Measurements from ENCODE around the gene ZIC1. TPM values are rescaled to one million over a fixed set of nuclear protein-coding genes. Genes with fewer than 3 reads are reported as not detected.

The ZIC1 gene
- total and polyA plus RNA-seq, 2 donors (not counting 1 experiment from before 2014, with no cell fraction given) = not detected

GRCh38 chr3:147391781-147392624 is 17.2 kb upstream of the ZIC1 start:
- Histone ChIP-seq H3K27ac (ENCODE audit: low read length in 2 of 2) (no peak overlapping the region), H3K4me1 (ENCODE audit: control insufficient read depth in 2 of 2, insufficient read depth in 2 of 2, low read length in 2 of 2) (no peaks in the 10 kb centered on the region), H3K9me3 (ENCODE audit: control extremely low read depth in 1 of 3, control insufficient read depth in 2 of 3, insufficient read depth in 1 of 3, low read length in 2 of 3) (peaks cover 0 to 70% (median 3%) of the 10 kb centered on the region in 3 donors), H3K27me3 (replicated peaks in 1 of 4; ENCODE audit: control extremely low read depth in 1 of 4, control insufficient read depth in 3 of 4, insufficient read depth in 4 of 4, low read length in 3 of 4) (peaks cover 0 to 74% (median 40%) of the 10 kb centered on the region in 4 experiments), H2AFZ (ENCODE audit: insufficient read depth, low read depth, low read length, poor library complexity, severe bottlenecking) (no peak overlapping the region), H3K9ac (ENCODE audit: low read length) (no peak overlapping the region), H4K20me1 (ENCODE audit: control insufficient read depth, insufficient read depth, low read length, poor library complexity, severe bottlenecking) (no peaks in the 10 kb centered on the region), H3K4me2 (replicated peaks; ENCODE audit: low read depth, low read length, poor library complexity, severe bottlenecking) (no peak overlapping the region), H3K79me2 (ENCODE audit: control insufficient read depth, insufficient read depth, low read length) (no peaks in the 10 kb centered on the region), H3K4me3 (ENCODE audit: control extremely low read depth in 1 of 5, extremely low read depth in 1 of 5, insufficient read depth in 1 of 5, low read depth in 2 of 5, low read length in 4 of 5) (no peak overlapping the region), H3K36me3 (replicated peaks in 1 of 2; ENCODE audit: control extremely low read depth in 1 of 2, control insufficient read depth in 1 of 2, extremely low read depth in 1 of 2, insufficient read depth in 2 of 2, low read length in 1 of 2) (no peaks in the 10 kb centered on the region)
- intact Hi-C loops (cut with micrococcal nuclease) = no loop called here
- no peak for TF ChIP-seq EZH2 (IDR thresholded peaks at IDR 0.05; ENCODE audit: borderline replicate concordance, insufficient read depth, low read depth, low read length, poor library complexity, severe bottlenecking)
- TF ChIP-seq, protein P1, sequence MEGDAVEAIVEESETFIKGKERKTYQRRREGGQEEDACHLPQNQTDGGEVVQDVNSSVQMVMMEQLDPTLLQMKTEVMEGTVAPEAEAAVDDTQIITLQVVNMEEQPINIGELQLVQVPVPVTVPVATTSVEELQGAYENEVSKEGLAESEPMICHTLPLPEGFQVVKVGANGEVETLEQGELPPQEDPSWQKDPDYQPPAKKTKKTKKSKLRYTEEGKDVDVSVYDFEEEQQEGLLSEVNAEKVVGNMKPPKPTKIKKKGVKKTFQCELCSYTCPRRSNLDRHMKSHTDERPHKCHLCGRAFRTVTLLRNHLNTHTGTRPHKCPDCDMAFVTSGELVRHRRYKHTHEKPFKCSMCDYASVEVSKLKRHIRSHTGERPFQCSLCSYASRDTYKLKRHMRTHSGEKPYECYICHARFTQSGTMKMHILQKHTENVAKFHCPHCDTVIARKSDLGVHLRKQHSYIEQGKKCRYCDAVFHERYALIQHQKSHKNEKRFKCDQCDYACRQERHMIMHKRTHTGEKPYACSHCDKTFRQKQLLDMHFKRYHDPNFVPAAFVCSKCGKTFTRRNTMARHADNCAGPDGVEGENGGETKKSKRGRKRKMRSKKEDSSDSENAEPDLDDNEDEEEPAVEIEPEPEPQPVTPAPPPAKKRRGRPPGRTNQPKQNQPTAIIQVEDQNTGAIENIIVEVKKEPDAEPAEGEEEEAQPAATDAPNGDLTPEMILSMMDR (IDR thresholded peaks at IDR 0.05) = no peak
- WGBS (ENCODE audit: insufficient coverage) = 12% methylated on average over 47 of the region's 51 CpGs
- DNase-seq (no peak), ATAC-seq (ENCODE audit: low read depth) (no peak)
- POLR2A ChIA-PET = no interaction called here
- Mint-ChIP-seq H3K27ac (no peak overlapping the region), H3K27me3 (peaks cover 68% of the 10 kb centered on the region), H3K4me1 (no peaks in the 10 kb centered on the region), H3K4me3 (no peak overlapping the region), H3K9me3 (ENCODE audit: insufficient read depth) (no peaks in the 10 kb centered on the region)
- CTCF ChIA-PET = no interaction called here

GRCh38 chr3:147392625-147392946 is 16.6 kb upstream of the ZIC1 start:
- H3K27me3 ChIP-seq (replicated peaks in 1 of 4; ENCODE audit: control extremely low read depth in 1 of 4, control insufficient read depth in 3 of 4, insufficient read depth in 4 of 4, low read length in 3 of 4) = peaks cover 0 to 79% (median 38%) of the 10 kb centered on the region in 4 experiments
- DNase-seq (no peak), ATAC-seq (ENCODE audit: low read depth) (no peak)
- ChIA-PET CTCF (no interaction called here), POLR2A (no interaction called here)
- no peaks in the 10 kb centered on the region for H3K79me2 ChIP-seq (ENCODE audit: control insufficient read depth, insufficient read depth, low read length)
- WGBS (ENCODE audit: insufficient coverage) = 11% methylated on average over 12 of the region's 15 CpGs
- no peak for TF ChIP-seq EZH2 (IDR thresholded peaks at IDR 0.05; ENCODE audit: borderline replicate concordance, insufficient read depth, low read depth, low read length, poor library complexity, severe bottlenecking)
- TF ChIP-seq, protein P1 (IDR thresholded peaks at IDR 0.05) = no peak
- Mint-ChIP-seq H3K4me1 (peaks cover 1% of the 10 kb centered on the region), H3K27me3 (peaks cover 68% of the 10 kb centered on the region), H3K27ac (no peak overlapping the region), H3K4me3 (no peak overlapping the region), H3K9me3 (ENCODE audit: insufficient read depth) (no peaks in the 10 kb centered on the region)
- no peak overlapping the region for H3K27ac ChIP-seq (ENCODE audit: low read length in 2 of 2)
- no peak overlapping the region for H3K9ac ChIP-seq (ENCODE audit: low read length)
- intact Hi-C loops (cut with micrococcal nuclease) = no loop called here
- H3K4me2 ChIP-seq (replicated peaks; ENCODE audit: low read depth, low read length, poor library complexity, severe bottlenecking) = no peak overlapping the region
- peaks cover 0 to 76% (median 3%) of the 10 kb centered on the region in 3 donors for H3K9me3 ChIP-seq (ENCODE audit: control extremely low read depth in 1 of 3, control insufficient read depth in 2 of 3, insufficient read depth in 1 of 3, low read length in 2 of 3)
- H3K4me1 ChIP-seq (ENCODE audit: control insufficient read depth in 2 of 2, insufficient read depth in 2 of 2, low read length in 2 of 2) = no peaks in the 10 kb centered on the region
- no peaks in the 10 kb centered on the region for H3K36me3 ChIP-seq (replicated peaks in 1 of 2; ENCODE audit: control extremely low read depth in 1 of 2, control insufficient read depth in 1 of 2, extremely low read depth in 1 of 2, insufficient read depth in 2 of 2, low read length in 1 of 2)
- no peak overlapping the region for H2AFZ ChIP-seq (ENCODE audit: insufficient read depth, low read depth, low read length, poor library complexity, severe bottlenecking)
- no peaks in the 10 kb centered on the region for H4K20me1 ChIP-seq (ENCODE audit: control insufficient read depth, insufficient read depth, low read length, poor library complexity, severe bottlenecking)
- H3K4me3 ChIP-seq (ENCODE audit: control extremely low read depth in 1 of 5, extremely low read depth in 1 of 5, insufficient read depth in 1 of 5, low read depth in 2 of 5, low read length in 4 of 5) = no peak overlapping the region

Data from B cell (primary cell).